GM12878 (cell line): ENCODE measurements around the gene TPK1. TPM values are rescaled to one million over a fixed set of nuclear protein-coding genes. Genes with fewer than 3 reads are reported as not detected.

Experiments
- ATAC-seq: fragments of 200-7000 bp; cut with Tn5 transposase; 3 replicates; pipeline ENCODE4 v1.9.1; 2020; ENCODE audit warnings: mild to moderate bottlenecking, moderate library complexity
- BruUV-seq: library from RNA; stranded (reverse); fragments of 400-500 nt; replicated peaks from 2 replicates; lab custom pipeline; 2021; lab: Mats Ljungman, UMichigan
- CTCF ChIA-PET: fragments of 300-600 bp; sonication (Branson Sonifier 250); formaldehyde crosslinking; extraction: SDS; loops from one replicate; lab custom pipeline; 2021; ENCODE audit warnings: inconsistent platforms; lab: Yijun Ruan, JAX
- POLR2A ChIA-PET: fragments of 350-600 bp; formaldehyde crosslinking; extraction: SDS; loops from one replicate; lab custom pipeline; 2021; ENCODE audit warnings: inconsistent platforms; lab: Charles Lee
- RAD21 ChIA-PET: fragments of 300-600 bp; sonication (Branson Sonifier 250); formaldehyde crosslinking; loops from one replicate; lab custom pipeline; 2023; ENCODE audit warnings: antibody characterized with exemption; ENCODE audit not compliant: unreplicated experiment; lab: Charles Lee
- SMC1A ChIA-PET: fragments of 300-600 bp; sonication (Branson Sonifier 250); formaldehyde crosslinking; loops from one replicate; lab custom pipeline; 2023; ENCODE audit not compliant: unreplicated experiment, uncharacterized antibody; lab: Charles Lee
- DNase-seq: peaks from one replicate; pipeline ENCODE4 v3.0.0-alpha.2; 2011; ENCODE audit warnings: low read depth, low spot score
- FAIRE-seq: peaks from 3 replicates; lab custom pipeline; 2011; peaks lifted over from hg19 to GRCh38; lab: Jason Lieb, UNC
- H2AFZ ChIP-seq: 2 replicates; pipeline ENCODE4 v1.6.0; 2011; ENCODE audit warnings: low read depth, low read length, control low read depth; ENCODE audit not compliant: control insufficient read depth
- H3K27ac ChIP-seq: 2 replicates; pipeline ENCODE4 v1.5.1; 2011; ENCODE audit warnings: control low read depth; ENCODE audit not compliant: control insufficient read depth, insufficient read depth
- H3K27me3 ChIP-seq, 2 experiments: replicated peaks in 1 of 2; 2 replicates each; pipeline versions ENCODE4 v1.6.0 to v1.6.1; 2011; ENCODE audit warnings: low read length in 1 of 2; ENCODE audit not compliant: control insufficient read depth in 2 of 2, insufficient read depth in 2 of 2
- H3K36me3 ChIP-seq, 2 experiments: 2 replicates each; pipeline ENCODE4 v1.5.1; 2011; ENCODE audit warnings: low read length in 1 of 2; ENCODE audit not compliant: control insufficient read depth in 2 of 2, insufficient read depth in 2 of 2
- H3K4me1 ChIP-seq: 2 replicates; pipeline ENCODE4 v1.6.1; 2011; ENCODE audit warnings: mild to moderate bottlenecking, low read length, moderate library complexity, mixed read lengths; ENCODE audit not compliant: control insufficient read depth, insufficient read depth
- H3K4me2 ChIP-seq: 2 replicates; pipeline ENCODE4 v1.6.0; 2011; ENCODE audit warnings: control low read depth; ENCODE audit not compliant: control insufficient read depth, insufficient read depth
- H3K4me3 ChIP-seq: fragments of 200-600 bp; sonication (generic); 2 replicates; pipeline ENCODE4 v1.5.1; 2016
- H3K79me2 ChIP-seq: 2 replicates; pipeline ENCODE4 v1.6.0; 2011; ENCODE audit warnings: low read length; ENCODE audit not compliant: control insufficient read depth, insufficient read depth
- H3K9ac ChIP-seq: 2 replicates; pipeline ENCODE4 v1.8.0; 2011; ENCODE audit warnings: low read length, control low read depth, mixed read lengths; ENCODE audit not compliant: control insufficient read depth, insufficient read depth
- H3K9me3 ChIP-seq: replicated peaks from 3 replicates; pipeline ENCODE4 v1.5.1; 2011; ENCODE audit warnings: mild to moderate bottlenecking, low read length; ENCODE audit not compliant: control insufficient read depth, insufficient read depth
- H4K20me1 ChIP-seq: 2 replicates; pipeline ENCODE4 v1.6.0; 2011; ENCODE audit not compliant: control insufficient read depth, insufficient read depth
- ATF7 ChIP-seq: fragments of 450-650 bp; IDR thresholded peaks from 2 replicates; pipeline ENCODE4 v1.6.1; 2016; ENCODE audit warnings: low read depth, mild to moderate bottlenecking
- ESRRA ChIP-seq: IDR thresholded peaks from 2 replicates; pipeline ENCODE4 v1.6.1; 2012; ENCODE audit warnings: mild to moderate bottlenecking, low read length, improper control_type of control experiment
- KLF5 ChIP-seq: fragments of 450-650 bp; IDR thresholded peaks from 2 replicates; pipeline ENCODE4 v1.6.1; 2014; ENCODE audit warnings: mild to moderate bottlenecking; ENCODE audit not compliant: partially characterized antibody
- SIX5 ChIP-seq: IDR thresholded peaks from 2 replicates; pipeline ENCODE4 v1.6.1; 2011; ENCODE audit warnings: mild to moderate bottlenecking, low read depth, low read length, moderate library complexity; ENCODE audit not compliant: severe bottlenecking
- WGBS: methylation state at CpG from one replicate; pipeline ENCODE4 v1.1.6; 2016; ENCODE audit warnings: low lambda C conversion rate; ENCODE audit not compliant: insufficient replicate concordance, insufficient coverage; ENCODE audit errors: missing lambda C conversion rate; 5-methylcytosine and 5-hydroxymethylcytosine counted together
- in situ Hi-C: fragments of 300-500 bp; cut with MboI; formaldehyde crosslinking; loops from 9 replicates; pipeline ENCODE4 v1.14.3; 2018; ENCODE audit warnings: mixed read lengths
- intact Hi-C: fragments of 100-400 bp; cut with micrococcal nuclease; formaldehyde crosslinking; loops from one replicate; pipeline ENCODE4 v1.14.2; 2022; ENCODE audit not compliant: unreplicated experiment
- polyA plus RNA-seq, 11 experiments: library from polyadenylated mRNA; depleted of rRNA in 4 of 11; unstranded in 6 of 11; stranded (reverse) in 5 of 11; fragments of >200 nt; fragmentation: Nextera tagmentation in 4 of 11; fragmentation: Illumina TruSeq in 1 of 11; extraction: Ambion mirVana in 4 of 11; extraction: Trizol in 1 of 11; gene quantifications; 1 replicate in 1 of 11; 2 replicates in 10 of 11; pipeline versions ENCODE4 v1.2.1 to v1.2.3, GENCODE V29; 2011 to 2016; ENCODE audit warnings: inconsistent platforms in 2 of 11, missing spikeins in 2 of 11, low read depth in 1 of 11
- total RNA-seq, 4 experiments: library from RNA; depleted of rRNA in 3 of 4; stranded (reverse); fragments of >200 nt in 3 of 4; fragmentation: Illumina TruSeq in 1 of 4; extraction: Trizol in 1 of 4; gene quantifications; 2 replicates each; pipeline versions ENCODE4 v1.2.1 to v1.2.3, GENCODE V29; 2013 to 2021
- TF ChIP-seq, protein P1 (sequence below): fragments of 450-650 bp; formaldehyde crosslinking; IDR thresholded peaks from 2 replicates; pipeline ENCODE4 v1.5.0; 2022; ENCODE audit warnings: mild to moderate bottlenecking, missing genetic modification characterization
- TF ChIP-seq, protein P2 (sequence below): IDR thresholded peaks from 2 replicates; pipeline ENCODE4 v1.6.1; 2012; ENCODE audit warnings: mild to moderate bottlenecking, low read depth, low read length

TPK1 gene
- total and polyA plus RNA-seq, 10 of the 15 experiments (the other 5 are each of a cell fraction or from before 2014, with no cell fraction given), result 7.1 to 19.0 (median 9.3) TPM

DNA sequence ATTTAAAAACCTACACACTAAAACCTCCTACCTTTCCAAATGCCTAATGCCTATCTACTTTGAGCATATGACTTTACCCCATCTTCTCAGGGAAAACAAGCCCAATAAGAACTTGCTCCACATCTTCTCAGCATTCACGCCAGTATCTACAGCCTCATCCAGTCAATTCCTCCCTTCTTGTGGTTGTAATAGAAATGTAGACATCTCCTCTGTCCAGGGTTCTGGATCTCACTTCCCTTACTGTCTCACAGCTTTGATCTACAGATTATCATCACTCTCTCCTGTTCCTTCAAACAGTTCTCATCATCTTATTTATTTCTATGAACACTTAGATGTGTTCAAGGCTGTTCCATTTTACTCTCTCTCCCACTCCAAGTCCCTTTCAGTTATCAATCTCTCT is 361.9 kb downstream of the TPK1 start:
- H3K4me2 ChIP-seq, result no peak overlapping the region
- no peaks in the 10 kb centered on the region for H3K27me3 ChIP-seq
- intact Hi-C loops, result no loop called here
- POLR2A ChIA-PET, result interaction anchor here (0.6 kb wide), 1 partner anchor 572 kb away, joined by 4 read pairs; the partner anchor contains the start of gene TCAF1
- TF ChIP-seq KLF5, result no peak
- no peak for TF ChIP-seq ATF7
- no peak for TF ChIP-seq ESRRA
- TF ChIP-seq, protein P1, sequence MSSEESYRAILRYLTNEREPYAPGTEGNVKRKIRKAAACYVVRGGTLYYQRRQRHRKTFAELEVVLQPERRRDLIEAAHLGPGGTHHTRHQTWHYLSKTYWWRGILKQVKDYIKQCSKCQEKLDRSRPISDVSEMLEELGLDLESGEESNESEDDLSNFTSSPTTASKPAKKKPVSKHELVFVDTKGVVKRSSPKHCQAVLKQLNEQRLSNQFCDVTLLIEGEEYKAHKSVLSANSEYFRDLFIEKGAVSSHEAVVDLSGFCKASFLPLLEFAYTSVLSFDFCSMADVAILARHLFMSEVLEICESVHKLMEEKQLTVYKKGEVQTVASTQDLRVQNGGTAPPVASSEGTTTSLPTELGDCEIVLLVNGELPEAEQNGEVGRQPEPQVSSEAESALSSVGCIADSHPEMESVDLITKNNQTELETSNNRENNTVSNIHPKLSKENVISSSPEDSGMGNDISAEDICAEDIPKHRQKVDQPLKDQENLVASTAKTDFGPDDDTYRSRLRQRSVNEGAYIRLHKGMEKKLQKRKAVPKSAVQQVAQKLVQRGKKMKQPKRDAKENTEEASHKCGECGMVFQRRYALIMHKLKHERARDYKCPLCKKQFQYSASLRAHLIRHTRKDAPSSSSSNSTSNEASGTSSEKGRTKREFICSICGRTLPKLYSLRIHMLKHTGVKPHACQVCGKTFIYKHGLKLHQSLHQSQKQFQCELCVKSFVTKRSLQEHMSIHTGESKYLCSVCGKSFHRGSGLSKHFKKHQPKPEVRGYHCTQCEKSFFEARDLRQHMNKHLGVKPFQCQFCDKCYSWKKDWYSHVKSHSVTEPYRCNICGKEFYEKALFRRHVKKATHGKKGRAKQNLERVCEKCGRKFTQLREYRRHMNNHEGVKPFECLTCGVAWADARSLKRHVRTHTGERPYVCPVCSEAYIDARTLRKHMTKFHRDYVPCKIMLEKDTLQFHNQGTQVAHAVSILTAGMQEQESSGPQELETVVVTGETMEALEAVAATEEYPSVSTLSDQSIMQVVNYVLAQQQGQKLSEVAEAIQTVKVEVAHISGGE (CRISPR knock-in tag), result no peak
- no peak for TF ChIP-seq SIX5
- TF ChIP-seq, protein P2, sequence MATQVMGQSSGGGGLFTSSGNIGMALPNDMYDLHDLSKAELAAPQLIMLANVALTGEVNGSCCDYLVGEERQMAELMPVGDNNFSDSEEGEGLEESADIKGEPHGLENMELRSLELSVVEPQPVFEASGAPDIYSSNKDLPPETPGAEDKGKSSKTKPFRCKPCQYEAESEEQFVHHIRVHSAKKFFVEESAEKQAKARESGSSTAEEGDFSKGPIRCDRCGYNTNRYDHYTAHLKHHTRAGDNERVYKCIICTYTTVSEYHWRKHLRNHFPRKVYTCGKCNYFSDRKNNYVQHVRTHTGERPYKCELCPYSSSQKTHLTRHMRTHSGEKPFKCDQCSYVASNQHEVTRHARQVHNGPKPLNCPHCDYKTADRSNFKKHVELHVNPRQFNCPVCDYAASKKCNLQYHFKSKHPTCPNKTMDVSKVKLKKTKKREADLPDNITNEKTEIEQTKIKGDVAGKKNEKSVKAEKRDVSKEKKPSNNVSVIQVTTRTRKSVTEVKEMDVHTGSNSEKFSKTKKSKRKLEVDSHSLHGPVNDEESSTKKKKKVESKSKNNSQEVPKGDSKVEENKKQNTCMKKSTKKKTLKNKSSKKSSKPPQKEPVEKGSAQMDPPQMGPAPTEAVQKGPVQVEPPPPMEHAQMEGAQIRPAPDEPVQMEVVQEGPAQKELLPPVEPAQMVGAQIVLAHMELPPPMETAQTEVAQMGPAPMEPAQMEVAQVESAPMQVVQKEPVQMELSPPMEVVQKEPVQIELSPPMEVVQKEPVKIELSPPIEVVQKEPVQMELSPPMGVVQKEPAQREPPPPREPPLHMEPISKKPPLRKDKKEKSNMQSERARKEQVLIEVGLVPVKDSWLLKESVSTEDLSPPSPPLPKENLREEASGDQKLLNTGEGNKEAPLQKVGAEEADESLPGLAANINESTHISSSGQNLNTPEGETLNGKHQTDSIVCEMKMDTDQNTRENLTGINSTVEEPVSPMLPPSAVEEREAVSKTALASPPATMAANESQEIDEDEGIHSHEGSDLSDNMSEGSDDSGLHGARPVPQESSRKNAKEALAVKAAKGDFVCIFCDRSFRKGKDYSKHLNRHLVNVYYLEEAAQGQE, result peak; percentile 63
- TF ChIP-seq, all 136 proteins: peak for 1
- Histone ChIP-seq H2AFZ (no peak overlapping the region), H3K4me3 (no peak overlapping the region), H4K20me1 (no peaks in the 10 kb centered on the region), H3K27ac (no peak overlapping the region), H3K36me3 (no peaks in the 10 kb centered on the region), H3K9ac (no peak overlapping the region), H3K4me1 (peaks cover 3% of the 10 kb centered on the region; the same call in 1 of the 2 replicates), H3K79me2 (no peaks in the 10 kb centered on the region), H3K9me3 (no peaks in the 10 kb centered on the region)
- ATAC-seq (no peak), FAIRE-seq (no peak), DNase-seq (no peak)
- BruUV-seq, result no TSS peak
- in situ Hi-C loops, result no loop called here
- 86% methylated on average over 1 of the region's 1 CpG for WGBS
- ChIA-PET RAD21 (no interaction called here), CTCF (interaction anchor here (1.4 kb wide), 1 partner anchor 20 kb away, joined by 4 read pairs; no protein-coding TSS in a partner anchor), SMC1A (no interaction called here)
